ENCODE results near the gene TNFRSF13B. TPM values are rescaled to one million over a fixed set of nuclear protein-coding genes. Genes with fewer than 3 reads are reported as not detected.

The TNFRSF13B gene
- total RNA-seq, 2 donors from 2014 or later, result not detected

DNA sequence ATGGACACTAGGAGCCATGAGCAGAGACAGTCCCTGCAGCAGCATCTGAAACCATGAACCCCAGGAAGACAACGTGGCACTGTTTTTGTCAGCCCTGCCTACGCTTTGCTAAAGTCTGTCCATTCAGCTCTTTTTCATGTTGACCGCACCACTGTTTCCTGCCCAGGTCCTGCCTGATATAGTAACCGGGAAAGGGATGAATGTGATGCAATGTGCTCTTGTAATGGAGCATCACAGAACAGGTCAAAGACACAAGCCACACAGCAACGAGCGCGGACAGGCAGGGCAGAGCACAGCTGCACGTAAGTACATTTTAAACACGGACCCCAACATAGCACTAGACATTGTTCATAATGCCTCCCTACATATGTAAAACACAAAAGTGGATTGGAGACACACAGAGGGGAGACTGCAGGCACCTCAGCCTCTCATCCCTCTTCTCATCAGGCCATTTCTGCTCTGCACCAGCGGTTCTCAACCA is 16.9 kb upstream of the TNFRSF13B start:
- no peak overlapping the region for H3K27ac ChIP-seq
- 76 to 78% methylated on average over 10 of the region's 10 CpGs for WGBS, 2 donors
- no peaks in the 10 kb centered on the region for H3K4me1 ChIP-seq
- TF ChIP-seq POLR2A (IDR thresholded peaks at IDR 0.05), result no peak
- TF ChIP-seq, protein P1, sequence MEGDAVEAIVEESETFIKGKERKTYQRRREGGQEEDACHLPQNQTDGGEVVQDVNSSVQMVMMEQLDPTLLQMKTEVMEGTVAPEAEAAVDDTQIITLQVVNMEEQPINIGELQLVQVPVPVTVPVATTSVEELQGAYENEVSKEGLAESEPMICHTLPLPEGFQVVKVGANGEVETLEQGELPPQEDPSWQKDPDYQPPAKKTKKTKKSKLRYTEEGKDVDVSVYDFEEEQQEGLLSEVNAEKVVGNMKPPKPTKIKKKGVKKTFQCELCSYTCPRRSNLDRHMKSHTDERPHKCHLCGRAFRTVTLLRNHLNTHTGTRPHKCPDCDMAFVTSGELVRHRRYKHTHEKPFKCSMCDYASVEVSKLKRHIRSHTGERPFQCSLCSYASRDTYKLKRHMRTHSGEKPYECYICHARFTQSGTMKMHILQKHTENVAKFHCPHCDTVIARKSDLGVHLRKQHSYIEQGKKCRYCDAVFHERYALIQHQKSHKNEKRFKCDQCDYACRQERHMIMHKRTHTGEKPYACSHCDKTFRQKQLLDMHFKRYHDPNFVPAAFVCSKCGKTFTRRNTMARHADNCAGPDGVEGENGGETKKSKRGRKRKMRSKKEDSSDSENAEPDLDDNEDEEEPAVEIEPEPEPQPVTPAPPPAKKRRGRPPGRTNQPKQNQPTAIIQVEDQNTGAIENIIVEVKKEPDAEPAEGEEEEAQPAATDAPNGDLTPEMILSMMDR (IDR thresholded peaks at IDR 0.05), result no peak
- intact Hi-C loops (cut with DNase I), result loop anchor here (5.0 kb wide), 1 partner anchor 71 kb away; no protein-coding TSS in a partner anchor
- no peak overlapping the region for H3K4me3 ChIP-seq
- ATAC-seq (no peak), DNase-seq (peak in 1 of 4 donors; percentile 28)
- H3K27me3 ChIP-seq, result no peaks in the 10 kb centered on the region
- H3K9me3 ChIP-seq, result no peaks in the 10 kb centered on the region
- H3K36me3 ChIP-seq (replicated peaks in 1 of 2; ENCODE audit: insufficient read depth in 1 of 2, low read depth in 2 of 2), result no peaks in the 10 kb centered on the region

DNA sequence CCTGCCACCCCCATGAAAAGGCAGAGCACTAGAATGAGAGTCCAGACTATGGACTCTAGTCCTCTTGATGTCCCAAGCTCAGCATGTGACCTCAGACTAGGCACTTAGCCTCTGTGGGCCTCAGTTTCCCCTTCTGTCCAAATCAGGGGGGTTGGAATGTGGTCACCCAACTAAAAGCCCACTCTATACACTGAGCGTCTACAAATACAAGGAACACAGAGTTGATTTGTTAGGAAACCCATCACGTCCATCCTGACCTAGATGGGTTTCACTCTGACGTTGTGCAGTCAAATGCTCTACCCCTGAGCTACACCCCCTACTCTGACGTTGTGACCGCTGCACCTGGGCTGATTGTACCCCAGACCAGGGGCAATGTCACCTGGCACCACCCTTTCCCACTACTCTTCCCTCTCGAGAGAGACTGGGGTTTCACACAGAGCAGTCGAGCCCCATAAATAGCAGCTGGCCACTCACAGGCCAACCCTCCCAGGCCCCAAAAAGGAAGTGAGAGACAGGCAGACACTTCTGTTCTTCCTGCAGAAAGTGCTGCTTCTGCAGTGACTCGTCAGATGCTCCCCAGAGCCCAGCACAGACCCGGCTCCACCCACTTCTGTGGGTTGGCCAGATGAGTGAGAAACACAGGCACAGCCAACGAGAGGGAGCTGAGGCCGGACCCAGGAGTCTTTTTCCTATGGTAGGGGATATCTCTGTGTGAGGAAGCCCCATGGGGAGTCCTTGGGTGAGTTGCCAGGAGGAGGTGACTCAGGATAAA is 16.1 kb upstream of the TNFRSF13B start:
- ATAC-seq (no peak), DNase-seq (peak in 2 of 4 donors; percentile 39 to 77)
- Histone ChIP-seq H3K27ac (peak overlapping the region in 1 of 4 donors; percentile 31), H3K4me1 (no peaks in the 10 kb centered on the region), H3K27me3 (no peaks in the 10 kb centered on the region), H3K36me3 (replicated peaks in 1 of 2; ENCODE audit: insufficient read depth in 1 of 2, low read depth in 2 of 2) (no peaks in the 10 kb centered on the region), H3K4me3 (no peak overlapping the region), H3K9me3 (no peaks in the 10 kb centered on the region)
- WGBS, 2 donors, result 53 to 71% methylated on average over 7 to 11 of the region's 11 CpGs
- TF ChIP-seq, protein P1 (IDR thresholded peaks at IDR 0.05), result no peak
- TF ChIP-seq POLR2A (IDR thresholded peaks at IDR 0.05), result peak in 1 of 3 donors; percentile 30
- intact Hi-C loops (cut with DNase I), result loop anchor here (5.0 kb wide), 1 partner anchor 71 kb away; no protein-coding TSS in a partner anchor

DNA sequence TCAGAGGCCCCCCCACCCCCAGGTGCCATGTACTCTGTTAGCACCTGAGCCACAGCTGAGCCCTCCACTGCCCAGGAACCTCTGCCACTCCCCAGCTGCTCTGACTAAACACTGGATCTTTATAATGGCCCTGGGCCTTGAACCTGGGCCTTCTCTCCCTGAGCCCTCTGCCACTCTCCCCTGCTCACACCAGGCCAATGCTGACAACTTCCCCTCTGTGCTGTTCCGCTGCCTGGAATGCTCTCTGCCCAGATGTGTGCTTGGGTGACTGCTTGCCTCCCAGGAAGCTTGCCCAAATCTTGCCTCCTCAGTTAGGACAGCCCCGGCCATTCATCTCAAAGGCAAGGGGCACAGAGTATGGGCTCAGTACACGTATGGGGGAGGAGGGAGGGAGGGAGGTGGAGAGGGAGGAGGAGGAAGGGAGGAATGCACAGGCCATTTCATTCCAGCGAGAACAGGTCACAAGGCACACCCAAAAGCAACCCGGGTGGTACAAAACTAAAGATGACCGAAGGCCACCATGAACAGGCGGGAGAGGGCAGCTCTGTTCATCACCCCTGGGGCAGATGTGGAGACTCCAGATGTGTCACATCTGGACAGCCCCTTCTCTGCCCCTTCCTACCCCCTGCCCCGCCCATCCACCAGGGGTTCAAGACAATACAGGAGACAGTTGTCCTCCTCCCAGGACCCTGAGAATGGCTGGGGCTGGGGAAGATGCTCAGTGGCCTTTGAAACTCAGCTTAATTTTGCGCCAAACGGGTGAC is 15.3 kb upstream of the TNFRSF13B start:
- intact Hi-C loops (cut with DNase I), result loop anchor here (5.0 kb wide), 1 partner anchor 70 kb away; no protein-coding TSS in a partner anchor
- no peak for TF ChIP-seq POLR2A (IDR thresholded peaks at IDR 0.05)
- TF ChIP-seq, protein P1 (IDR thresholded peaks at IDR 0.05), result no peak
- ATAC-seq (no peak), DNase-seq (no peak)
- Histone ChIP-seq H3K4me3 (no peak overlapping the region), H3K36me3 (replicated peaks in 1 of 2; ENCODE audit: insufficient read depth in 1 of 2, low read depth in 2 of 2) (no peaks in the 10 kb centered on the region), H3K9me3 (no peaks in the 10 kb centered on the region), H3K4me1 (no peaks in the 10 kb centered on the region), H3K27ac (no peak overlapping the region), H3K27me3 (no peaks in the 10 kb centered on the region)
- 76 to 94% methylated on average over 7 to 10 of the region's 10 CpGs for WGBS, 2 donors

DNA sequence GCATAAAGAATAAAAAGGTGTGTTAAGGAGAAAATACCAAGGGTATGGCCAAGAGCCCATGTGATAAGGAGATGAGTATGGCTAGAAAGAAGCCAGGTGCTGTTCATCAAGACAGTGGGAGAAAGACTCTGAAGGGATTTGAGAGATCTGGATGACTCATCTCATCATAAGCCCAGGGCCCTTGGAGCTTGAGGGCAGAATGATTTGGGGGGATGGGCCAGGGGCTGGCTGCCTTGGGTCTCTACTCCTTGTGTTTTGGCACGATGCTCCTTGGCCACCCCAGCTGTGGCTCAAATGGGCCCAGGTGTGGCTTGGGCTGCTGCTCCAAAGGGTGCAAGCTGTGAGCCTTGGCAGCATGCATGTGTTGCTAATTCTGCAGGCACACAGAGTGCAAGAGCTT is 14.5 kb upstream of the TNFRSF13B start:
- H3K27me3 ChIP-seq, result no peaks in the 10 kb centered on the region
- H3K9me3 ChIP-seq, result no peaks in the 10 kb centered on the region
- no peak for ATAC-seq
- no peak overlapping the region for H3K4me3 ChIP-seq
- no peak for TF ChIP-seq POLR2A (IDR thresholded peaks at IDR 0.05)
- TF ChIP-seq, protein P1 (IDR thresholded peaks at IDR 0.05), result no peak
- H3K27ac ChIP-seq, result no peak overlapping the region
- 83% methylated on average over 1 of the region's 1 CpG for WGBS, 2 donors
- intact Hi-C loops (cut with DNase I), result loop anchor here (5.0 kb wide), 1 partner anchor 69 kb away; no protein-coding TSS in a partner anchor
- no peak for DNase-seq
- H3K36me3 ChIP-seq (replicated peaks in 1 of 2; ENCODE audit: insufficient read depth in 1 of 2, low read depth in 2 of 2), result no peaks in the 10 kb centered on the region
- H3K4me1 ChIP-seq, result no peaks in the 10 kb centered on the region
